Lung (tissue), 12 donors: Measurements from ENCODE around the gene RNU7-1. TPM values are rescaled to one million over a fixed set of nuclear protein-coding genes. Genes with fewer than 3 reads are reported as not detected.

Experiments
- ATAC-seq: fragments of 200-7000 bp; cut with Tn5 transposase; one replicate; pipeline ENCODE4 v1.9.1; 2020; ENCODE audit warnings: moderate number of reproducible peaks; ENCODE audit not compliant: insufficient read depth, low FRiP score
- DNase-seq, 3 donors: peaks; one replicate each; pipeline ENCODE4 v3.0.0-alpha.2; 2013 to 2017
- H3K27ac ChIP-seq, 2 donors: one replicate each; pipeline ENCODE4 v1.5.1; 2013; ENCODE audit warnings: mild to moderate bottlenecking in 2 of 2, moderate library complexity in 2 of 2, control low read depth in 1 of 2, inconsistent platforms in 1 of 2, low read depth in 1 of 2, low read length in 1 of 2
- H3K27me3 ChIP-seq, 3 donors: one replicate each; pipeline ENCODE4 v1.5.1; 2013; ENCODE audit warnings: low read length in 2 of 3; ENCODE audit not compliant: control insufficient read depth in 3 of 3, insufficient read depth in 3 of 3
- H3K36me3 ChIP-seq, 4 donors: one replicate each; pipeline ENCODE4 v1.5.1; 2013; ENCODE audit warnings: low read length in 4 of 4, mild to moderate bottlenecking in 1 of 4, moderate library complexity in 1 of 4; ENCODE audit not compliant: control insufficient read depth in 4 of 4, insufficient read depth in 4 of 4
- H3K4me1 ChIP-seq, 5 donors: one replicate each; pipeline ENCODE4 v1.5.1; 2013; ENCODE audit warnings: low read length in 5 of 5, mild to moderate bottlenecking in 2 of 5, moderate library complexity in 1 of 5; ENCODE audit not compliant: control insufficient read depth in 5 of 5, insufficient read depth in 5 of 5
- H3K4me3 ChIP-seq: one replicate; pipeline ENCODE4 v1.5.1; 2013; ENCODE audit warnings: mild to moderate bottlenecking, control low read depth, moderate library complexity
- H3K9ac ChIP-seq, 2 donors: one replicate each; pipeline ENCODE4 v1.5.1; 2013; ENCODE audit warnings: low read length in 2 of 2, control low read depth in 1 of 2; ENCODE audit not compliant: insufficient read depth in 1 of 2
- H3K9me3 ChIP-seq, 4 donors: one replicate each; pipeline ENCODE4 v1.5.1; 2013; ENCODE audit warnings: low read length in 3 of 4, mild to moderate bottlenecking in 1 of 4, moderate library complexity in 1 of 4; ENCODE audit not compliant: control insufficient read depth in 4 of 4, insufficient read depth in 3 of 4
- CTCF ChIP-seq: IDR thresholded peaks from 2 replicates; pipeline ENCODE4 v1.5.1; 2012; ENCODE audit warnings: mild to moderate bottlenecking; ENCODE audit errors: control extremely low read depth, extremely low read depth
- WGBS, 2 donors: extraction: QIAGEN DNeasy Blood & Tissue Kit; methylation state at CpG; one replicate each; pipeline ENCODE4 v1.1.7; 2013; 5-methylcytosine and 5-hydroxymethylcytosine counted together
- polyA plus RNA-seq, 2 donors: library from polyadenylated mRNA; stranded (reverse); fragments of 200-250 nt; gene quantifications; one replicate each; pipeline ENCODE4 v1.2.1, GENCODE V29; 2013
- total RNA-seq, 2 donors: library from RNA; depleted of rRNA in 1 of 2; stranded (reverse); fragments of >200 nt in 1 of 2; gene quantifications; one replicate each; pipeline ENCODE4 v1.2.1, GENCODE V29; 2014 to 2021
- donor health status: control.
- donor health status: control.
- donor health status: Bipolar disorder and iron deficiency.
- donor health status: healthy.
- donor health status: DM: yes; HTN: yes; CAD: no.

Gene RNU7-1
- total and polyA plus RNA-seq, 4 donors, result not detected

DNA sequence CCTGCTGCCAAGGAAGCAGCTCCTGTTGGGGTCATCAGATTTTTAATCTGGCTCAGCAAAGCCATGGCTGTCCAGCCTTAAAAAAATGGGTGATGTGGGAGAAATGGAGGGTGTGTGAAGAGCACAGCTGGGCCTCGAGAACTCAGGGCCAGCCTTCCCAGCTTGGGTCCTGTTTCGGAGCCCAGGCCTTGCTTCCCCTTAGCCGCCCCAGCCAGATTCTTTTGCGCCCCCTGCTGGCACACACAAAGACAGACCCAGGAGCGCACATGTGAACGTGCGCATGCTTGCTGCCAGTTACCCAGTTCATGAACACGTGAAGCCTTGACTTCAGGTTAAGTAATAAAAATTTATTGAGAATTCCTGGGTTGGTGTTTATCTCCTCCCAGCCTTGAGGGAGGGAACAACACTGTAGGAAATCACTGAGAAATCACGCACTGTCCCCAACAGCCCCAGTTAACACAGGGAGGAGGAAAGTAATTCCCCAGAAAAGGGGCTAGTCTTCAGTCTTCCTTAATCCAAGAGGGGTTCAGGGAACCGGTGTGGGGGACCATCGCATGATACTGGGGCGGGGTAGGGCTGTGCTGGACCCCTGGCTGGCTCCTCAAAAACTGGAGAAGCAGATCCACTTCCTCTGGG lies 21.5 kb downstream of the RNU7-1 start:
- DNase-seq, result peak; percentile 89 to 90 (median 89)
- Histone ChIP-seq H3K27me3 (no peaks in the 10 kb centered on the region), H3K9ac (peak overlapping the region in 1 of 2 donors; percentile 37), H3K36me3 (peaks cover 8 to 42% (median 33%) of the 10 kb centered on the region in 4 donors), H3K4me1 (peaks cover 7 to 40% (median 17%) of the 10 kb centered on the region in 5 donors), H3K4me3 (no peak overlapping the region), H3K9me3 (no peaks in the 10 kb centered on the region), H3K27ac (peak overlapping the region in 1 of 2 donors; percentile 87)
- peak; percentile 95 for TF ChIP-seq CTCF
- ATAC-seq, result peak; percentile 35
- 19 to 23% methylated on average over 12 of the region's 12 CpGs for WGBS, 2 donors

DNA sequence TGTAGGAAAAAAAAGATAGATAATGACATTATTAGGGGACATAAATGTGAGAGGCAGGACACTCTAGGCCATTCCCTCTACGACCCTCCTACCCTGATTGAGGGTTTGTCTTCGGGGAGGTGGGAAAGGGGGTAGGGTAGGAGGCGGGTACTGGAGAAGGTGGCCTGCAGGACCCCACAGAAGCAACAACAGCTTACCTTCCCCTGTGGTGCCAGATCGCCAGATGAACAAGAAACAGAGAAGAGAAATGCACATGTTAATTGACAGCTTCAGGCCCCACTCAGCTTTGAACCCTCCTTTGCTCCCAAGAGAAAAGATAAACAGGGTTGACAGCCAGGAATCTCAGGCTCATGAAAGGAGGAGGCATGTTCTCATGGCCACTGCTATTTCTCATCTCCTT lies 22.1 kb downstream of the RNU7-1 start:
- WGBS, 2 donors, result 77 to 86% methylated on average over 4 of the region's 4 CpGs
- H3K9ac ChIP-seq, result no peak overlapping the region
- peaks cover 8 to 42% (median 31%) of the 10 kb centered on the region in 4 donors for H3K36me3 ChIP-seq
- H3K27ac ChIP-seq, result peak overlapping the region in 1 of 2 donors; percentile 11
- no peak overlapping the region for H3K4me3 ChIP-seq
- no peaks in the 10 kb centered on the region for H3K27me3 ChIP-seq
- no peak for ATAC-seq
- H3K4me1 ChIP-seq, result peaks cover 7 to 40% (median 13%) of the 10 kb centered on the region in 5 donors
- TF ChIP-seq CTCF, result no peak
- H3K9me3 ChIP-seq, result no peaks in the 10 kb centered on the region
- DNase-seq, result no peak

DNA sequence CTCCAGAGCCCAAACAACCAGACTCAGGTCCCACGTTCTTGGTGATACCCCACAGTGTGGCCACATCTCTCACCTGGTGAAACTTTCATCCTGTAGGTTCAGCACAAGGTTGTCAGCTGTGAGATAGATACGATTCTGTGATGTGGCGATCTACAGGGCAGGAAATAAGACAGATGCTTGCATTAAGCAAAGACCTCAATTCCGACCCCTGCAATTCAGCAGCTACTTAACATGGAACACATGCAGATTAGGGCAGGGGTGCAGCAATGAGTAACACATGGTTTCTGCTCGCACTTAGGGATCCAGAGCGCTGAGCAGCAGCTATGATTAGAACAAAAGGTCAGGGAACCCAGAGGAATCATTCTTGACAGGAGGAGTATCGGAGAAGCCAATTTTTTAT lies 22.7 kb downstream of the RNU7-1 start:
- DNase-seq (no peak), ATAC-seq (no peak)
- Histone ChIP-seq H3K4me3 (no peak overlapping the region), H3K4me1 (peaks cover 7 to 40% (median 9%) of the 10 kb centered on the region in 5 donors), H3K36me3 (peaks cover 8 to 42% (median 31%) of the 10 kb centered on the region in 4 donors), H3K9ac (no peak overlapping the region), H3K27ac (no peak overlapping the region), H3K9me3 (no peaks in the 10 kb centered on the region), H3K27me3 (no peaks in the 10 kb centered on the region)
- 86 to 90% methylated on average over 7 of the region's 7 CpGs for WGBS, 2 donors
- no peak for TF ChIP-seq CTCF

- no peak for ATAC-seq
These were observed 24.1 kb downstream of the RNU7-1 start for GRCh38 chr12:6967651-6968100.

More at GRCh38 chr12:6967651-6968100, 24.1 kb downstream of the RNU7-1 start:
- Histone ChIP-seq H3K9ac (no peak overlapping the region), H3K27ac (no peak overlapping the region), H3K27me3 (no peaks in the 10 kb centered on the region), H3K36me3 (peaks cover 8 to 42% (median 31%) of the 10 kb centered on the region in 4 donors), H3K4me3 (no peak overlapping the region), H3K9me3 (no peaks in the 10 kb centered on the region), H3K4me1 (peaks cover 4 to 37% (median 13%) of the 10 kb centered on the region in 5 donors)
- 88 to 93% methylated on average over 10 of the region's 10 CpGs for WGBS, 2 donors
- no peak for DNase-seq
- TF ChIP-seq CTCF, result no peak
